ENCODE results near the gene NF2.

DNA sequence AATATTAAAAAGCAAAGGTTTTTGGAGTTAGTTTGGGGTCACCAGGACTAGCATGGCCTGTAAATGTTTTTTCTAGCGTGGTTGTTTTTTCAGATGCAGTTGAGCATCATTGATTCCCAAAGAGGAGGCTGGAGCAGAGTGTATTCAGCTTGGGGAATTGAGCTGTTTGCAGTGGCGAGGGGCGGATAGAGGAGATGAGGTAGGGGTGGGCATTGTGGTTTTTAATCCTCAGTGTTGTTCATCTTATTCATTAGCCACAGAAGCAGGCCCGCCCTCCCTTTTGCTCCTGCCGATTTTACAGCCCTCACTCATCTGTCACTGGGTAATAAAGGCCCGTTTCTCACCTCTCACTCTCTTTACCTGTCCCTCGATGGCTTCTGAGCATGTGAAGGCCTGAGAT lies 51.4 kb downstream of the NF2 start:
- TF ChIP-seq, protein P1, sequence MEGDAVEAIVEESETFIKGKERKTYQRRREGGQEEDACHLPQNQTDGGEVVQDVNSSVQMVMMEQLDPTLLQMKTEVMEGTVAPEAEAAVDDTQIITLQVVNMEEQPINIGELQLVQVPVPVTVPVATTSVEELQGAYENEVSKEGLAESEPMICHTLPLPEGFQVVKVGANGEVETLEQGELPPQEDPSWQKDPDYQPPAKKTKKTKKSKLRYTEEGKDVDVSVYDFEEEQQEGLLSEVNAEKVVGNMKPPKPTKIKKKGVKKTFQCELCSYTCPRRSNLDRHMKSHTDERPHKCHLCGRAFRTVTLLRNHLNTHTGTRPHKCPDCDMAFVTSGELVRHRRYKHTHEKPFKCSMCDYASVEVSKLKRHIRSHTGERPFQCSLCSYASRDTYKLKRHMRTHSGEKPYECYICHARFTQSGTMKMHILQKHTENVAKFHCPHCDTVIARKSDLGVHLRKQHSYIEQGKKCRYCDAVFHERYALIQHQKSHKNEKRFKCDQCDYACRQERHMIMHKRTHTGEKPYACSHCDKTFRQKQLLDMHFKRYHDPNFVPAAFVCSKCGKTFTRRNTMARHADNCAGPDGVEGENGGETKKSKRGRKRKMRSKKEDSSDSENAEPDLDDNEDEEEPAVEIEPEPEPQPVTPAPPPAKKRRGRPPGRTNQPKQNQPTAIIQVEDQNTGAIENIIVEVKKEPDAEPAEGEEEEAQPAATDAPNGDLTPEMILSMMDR (conservative IDR thresholded peaks at IDR 0.05; ENCODE audit: low read depth in 2 of 2) = no peak
- TF ChIP-seq JUNB (IDR thresholded peaks at IDR 0.05; ENCODE audit: unreplicated experiment) (no peak), EZH2phosphoT487 (IDR thresholded peaks at IDR 0.05; ENCODE audit: unreplicated experiment) (no peak), POLR2AphosphoS5 (IDR thresholded peaks at IDR 0.05; ENCODE audit: low read depth) (no peak), NANOG (IDR thresholded peaks at IDR 0.05; ENCODE audit: borderline replicate concordance) (no peak), EZH2 (IDR thresholded peaks at IDR 0.05; ENCODE audit: low read depth, unreplicated experiment) (no peak)
- TF ChIP-seq, protein P2, sequence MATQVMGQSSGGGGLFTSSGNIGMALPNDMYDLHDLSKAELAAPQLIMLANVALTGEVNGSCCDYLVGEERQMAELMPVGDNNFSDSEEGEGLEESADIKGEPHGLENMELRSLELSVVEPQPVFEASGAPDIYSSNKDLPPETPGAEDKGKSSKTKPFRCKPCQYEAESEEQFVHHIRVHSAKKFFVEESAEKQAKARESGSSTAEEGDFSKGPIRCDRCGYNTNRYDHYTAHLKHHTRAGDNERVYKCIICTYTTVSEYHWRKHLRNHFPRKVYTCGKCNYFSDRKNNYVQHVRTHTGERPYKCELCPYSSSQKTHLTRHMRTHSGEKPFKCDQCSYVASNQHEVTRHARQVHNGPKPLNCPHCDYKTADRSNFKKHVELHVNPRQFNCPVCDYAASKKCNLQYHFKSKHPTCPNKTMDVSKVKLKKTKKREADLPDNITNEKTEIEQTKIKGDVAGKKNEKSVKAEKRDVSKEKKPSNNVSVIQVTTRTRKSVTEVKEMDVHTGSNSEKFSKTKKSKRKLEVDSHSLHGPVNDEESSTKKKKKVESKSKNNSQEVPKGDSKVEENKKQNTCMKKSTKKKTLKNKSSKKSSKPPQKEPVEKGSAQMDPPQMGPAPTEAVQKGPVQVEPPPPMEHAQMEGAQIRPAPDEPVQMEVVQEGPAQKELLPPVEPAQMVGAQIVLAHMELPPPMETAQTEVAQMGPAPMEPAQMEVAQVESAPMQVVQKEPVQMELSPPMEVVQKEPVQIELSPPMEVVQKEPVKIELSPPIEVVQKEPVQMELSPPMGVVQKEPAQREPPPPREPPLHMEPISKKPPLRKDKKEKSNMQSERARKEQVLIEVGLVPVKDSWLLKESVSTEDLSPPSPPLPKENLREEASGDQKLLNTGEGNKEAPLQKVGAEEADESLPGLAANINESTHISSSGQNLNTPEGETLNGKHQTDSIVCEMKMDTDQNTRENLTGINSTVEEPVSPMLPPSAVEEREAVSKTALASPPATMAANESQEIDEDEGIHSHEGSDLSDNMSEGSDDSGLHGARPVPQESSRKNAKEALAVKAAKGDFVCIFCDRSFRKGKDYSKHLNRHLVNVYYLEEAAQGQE (IDR thresholded peaks at IDR 0.05; ENCODE audit: unreplicated experiment) = no peak
